GM18868 (cell line): ENCODE results near the gene SNED1.

Source experiments
- ATAC-seq: cut with Tn5 transposase; IDR thresholded peaks from one replicate; pipeline ENCODE4 v1.9.1; 2021; ENCODE audit warnings: mild to moderate bottlenecking, moderate library complexity; ENCODE audit not compliant: unreplicated experiment

The SNED1 gene

GRCh38 chr2:240991378-240992263, 6.8 kb upstream of the SNED1 start:
- no peak for ATAC-seq

GRCh38 chr2:240992572-240993291, 5.7 kb upstream of the SNED1 start:
- ATAC-seq: no peak

GRCh38 chr2:240993446-240994170, 4.8 kb upstream of the SNED1 start:
- ATAC-seq: no peak

- no peak for ATAC-seq
Measured at GRCh38 chr2:240994171-240994896, 4.1 kb upstream of the SNED1 start.

DNA sequence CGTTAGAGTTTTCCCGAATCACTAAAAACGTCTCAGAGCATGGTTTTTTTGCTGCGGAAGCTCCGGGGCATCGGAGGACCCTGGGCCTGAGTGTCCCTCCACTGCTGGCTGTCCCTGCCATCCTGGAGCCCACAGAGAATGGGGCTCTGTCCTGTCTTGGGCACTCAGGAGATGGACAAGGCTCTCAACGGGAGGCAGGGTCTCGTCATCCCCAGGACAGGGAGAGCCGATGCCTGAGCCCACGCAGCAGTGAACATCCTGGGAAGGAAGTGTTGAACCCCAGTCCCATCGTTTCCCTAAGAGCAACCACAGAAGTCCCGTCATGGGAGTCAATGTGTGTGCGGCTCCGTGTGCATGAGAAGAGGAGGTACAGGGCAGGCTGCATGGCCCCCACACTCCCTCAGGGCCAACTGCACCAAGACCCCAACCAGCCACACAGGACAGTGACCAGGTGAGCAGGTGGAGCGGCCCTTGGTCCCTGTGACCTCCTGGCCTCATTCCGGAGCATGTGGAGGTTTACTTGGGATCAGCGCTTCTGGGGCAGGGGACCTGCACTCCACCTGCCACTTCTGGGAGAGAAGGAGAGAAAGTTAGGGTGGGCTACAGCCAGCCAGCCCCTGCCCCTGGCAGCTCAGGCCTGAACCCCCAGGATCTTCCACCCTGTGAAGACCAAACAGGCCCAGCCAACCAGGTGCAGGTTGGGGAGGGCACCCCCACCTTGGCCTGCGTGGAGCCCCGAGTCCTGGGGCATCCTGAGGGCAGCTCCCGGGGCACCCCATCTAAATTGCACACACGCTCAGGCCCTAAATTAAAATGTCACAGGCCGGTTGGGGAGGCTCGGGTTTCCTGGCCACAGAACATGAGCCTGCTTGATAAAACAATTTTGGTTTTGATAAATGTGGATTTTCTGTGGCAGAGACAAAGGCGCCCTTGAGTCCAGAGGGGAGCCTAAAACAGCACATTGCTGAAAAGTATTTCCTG, 3.1 kb upstream of the SNED1 start:
- no peak for ATAC-seq

DNA sequence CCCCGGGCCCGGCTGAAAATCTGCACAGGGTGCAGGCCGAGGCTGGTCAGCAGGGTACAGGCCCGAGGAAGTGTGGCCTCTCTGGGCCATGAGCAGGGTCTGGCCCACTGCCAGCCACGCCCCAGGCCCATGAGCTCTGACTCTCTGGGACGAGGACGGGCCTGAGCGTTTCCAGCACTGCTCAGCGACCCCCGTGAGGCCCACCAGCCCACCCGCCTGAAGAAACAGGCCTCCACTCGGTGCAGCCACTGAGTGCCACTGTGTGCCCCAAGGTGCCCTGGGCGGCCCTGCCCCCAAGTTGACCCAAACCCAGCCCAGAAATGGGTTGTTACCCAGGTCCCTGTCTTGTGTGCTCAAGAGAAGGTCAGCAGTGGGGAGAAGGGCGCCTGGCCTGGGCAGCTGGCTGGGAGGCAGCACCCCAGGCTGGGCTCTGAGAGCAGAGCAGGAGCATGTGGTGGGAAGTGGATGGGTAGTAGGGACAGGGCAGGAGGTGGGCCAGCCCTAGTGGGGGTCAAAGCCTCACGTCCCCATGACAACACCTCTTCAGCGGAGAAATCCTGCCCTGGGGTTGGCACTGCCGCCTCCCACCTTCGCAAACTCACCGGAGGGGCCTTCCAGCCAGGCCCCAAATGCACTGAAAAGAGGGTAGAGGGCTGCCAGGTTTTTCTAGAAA, 2.1 kb upstream of the SNED1 start:
- no peak for ATAC-seq

DNA sequence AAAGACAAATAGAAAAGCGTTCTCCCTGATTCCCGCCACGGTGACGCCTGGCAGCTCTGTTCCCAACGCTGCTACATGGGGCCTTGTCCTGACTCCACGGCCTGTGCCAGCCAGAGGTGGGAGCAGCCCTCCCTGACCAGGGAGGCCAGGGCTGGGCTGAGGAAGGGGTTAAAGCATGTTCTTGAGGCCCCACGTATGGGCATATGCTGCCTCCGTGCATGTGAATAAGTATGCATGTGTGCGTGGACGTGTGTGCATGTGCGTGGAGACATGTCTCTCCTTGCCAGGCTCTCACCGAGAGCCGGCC, 1.6 kb upstream of the SNED1 start:
- no peak for ATAC-seq

- no peak for ATAC-seq
Measured at GRCh38 chr2:240997141-240997855, 1.1 kb upstream of the SNED1 start.

- ATAC-seq: no peak
Measured at GRCh38 chr2:240998706-240998994, 232 bp downstream of the SNED1 start.

DNA sequence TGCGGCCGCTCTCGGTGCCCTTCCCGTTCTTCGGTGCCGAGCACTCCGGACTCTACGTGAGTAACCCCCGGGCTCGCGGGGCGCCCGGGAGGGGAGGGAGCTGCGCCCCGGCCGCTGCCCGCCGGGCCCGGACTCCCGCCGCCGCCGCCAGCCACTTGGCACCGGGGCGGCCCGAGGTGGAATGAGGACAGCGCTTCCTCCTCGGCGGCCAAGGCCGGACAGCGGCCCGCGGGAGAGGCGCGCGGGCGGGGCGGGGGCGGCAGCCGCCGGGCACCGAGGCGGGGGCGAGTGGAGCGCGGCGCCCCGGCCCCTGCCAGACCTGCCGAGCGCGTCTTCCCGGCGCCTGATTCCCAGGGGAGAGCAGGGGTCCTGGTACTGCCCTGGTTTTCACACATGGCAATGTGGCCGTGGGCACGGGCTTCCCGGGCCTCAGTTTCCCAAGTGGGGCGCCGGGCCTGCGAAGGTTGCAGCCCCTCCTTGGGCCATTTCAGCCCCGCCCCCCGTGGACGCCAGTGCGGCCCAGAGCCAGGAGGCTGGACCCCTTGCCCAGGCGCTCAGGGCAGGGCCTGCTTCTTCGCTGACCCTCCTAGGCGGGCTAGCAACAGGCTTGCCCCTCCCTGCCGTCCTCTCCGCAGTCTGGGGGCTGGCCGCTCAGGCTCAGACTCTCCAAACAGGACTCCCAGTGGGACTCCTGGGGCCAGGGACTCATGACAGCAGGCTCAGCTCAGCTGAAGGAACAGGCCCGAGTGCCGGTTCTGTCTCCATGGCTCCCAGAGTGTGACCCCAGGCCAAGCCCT, 775 bp downstream of the SNED1 start:
- no peak for ATAC-seq

GRCh38 chr2:240999873-241000541, 1.6 kb downstream of the SNED1 start:
- no peak for ATAC-seq

- ATAC-seq: no peak
Measured at GRCh38 chr2:241000831-241001321, 2.5 kb downstream of the SNED1 start.

DNA sequence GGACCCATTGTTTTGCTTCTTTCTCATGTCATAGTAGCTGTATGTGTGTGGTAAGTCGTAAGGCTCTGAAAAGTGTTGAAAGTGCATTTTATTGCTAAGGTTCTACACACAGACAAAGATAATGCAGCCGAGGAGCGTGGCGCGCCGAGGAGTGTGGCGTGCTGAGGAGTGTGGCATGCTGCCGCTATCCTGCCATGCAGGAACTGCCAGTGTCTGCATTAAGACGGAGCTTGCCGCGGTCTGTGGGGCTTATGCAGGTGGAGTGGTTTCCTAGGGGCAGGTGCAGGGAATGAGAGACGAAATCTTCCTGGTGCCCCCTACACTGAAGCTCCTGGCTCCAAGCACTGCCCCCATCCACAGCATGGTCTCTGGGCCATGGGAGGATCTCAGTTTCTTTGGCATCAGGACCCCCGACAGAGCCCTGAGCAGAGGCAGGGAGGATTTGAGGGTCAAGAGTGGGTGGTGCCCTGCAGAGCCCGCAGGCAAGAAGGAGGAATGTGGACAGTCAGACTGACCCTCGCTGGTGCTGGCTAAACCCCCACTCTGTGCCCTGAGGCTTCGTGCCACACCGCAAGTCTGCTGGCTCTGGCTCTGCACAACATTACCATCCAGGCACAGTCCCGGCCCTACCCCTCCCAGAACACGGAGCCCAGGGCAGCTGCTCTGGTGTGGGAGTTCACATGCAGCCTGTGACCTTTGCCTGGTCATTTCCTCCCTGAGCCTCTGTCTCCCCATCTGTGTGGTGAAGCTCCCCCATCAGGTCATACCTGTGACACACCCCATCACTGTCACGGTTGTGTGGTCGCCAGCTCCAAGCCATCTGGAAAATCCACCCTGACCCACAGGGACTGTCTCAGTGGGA, 3.2 kb downstream of the SNED1 start:
- no peak for ATAC-seq

DNA sequence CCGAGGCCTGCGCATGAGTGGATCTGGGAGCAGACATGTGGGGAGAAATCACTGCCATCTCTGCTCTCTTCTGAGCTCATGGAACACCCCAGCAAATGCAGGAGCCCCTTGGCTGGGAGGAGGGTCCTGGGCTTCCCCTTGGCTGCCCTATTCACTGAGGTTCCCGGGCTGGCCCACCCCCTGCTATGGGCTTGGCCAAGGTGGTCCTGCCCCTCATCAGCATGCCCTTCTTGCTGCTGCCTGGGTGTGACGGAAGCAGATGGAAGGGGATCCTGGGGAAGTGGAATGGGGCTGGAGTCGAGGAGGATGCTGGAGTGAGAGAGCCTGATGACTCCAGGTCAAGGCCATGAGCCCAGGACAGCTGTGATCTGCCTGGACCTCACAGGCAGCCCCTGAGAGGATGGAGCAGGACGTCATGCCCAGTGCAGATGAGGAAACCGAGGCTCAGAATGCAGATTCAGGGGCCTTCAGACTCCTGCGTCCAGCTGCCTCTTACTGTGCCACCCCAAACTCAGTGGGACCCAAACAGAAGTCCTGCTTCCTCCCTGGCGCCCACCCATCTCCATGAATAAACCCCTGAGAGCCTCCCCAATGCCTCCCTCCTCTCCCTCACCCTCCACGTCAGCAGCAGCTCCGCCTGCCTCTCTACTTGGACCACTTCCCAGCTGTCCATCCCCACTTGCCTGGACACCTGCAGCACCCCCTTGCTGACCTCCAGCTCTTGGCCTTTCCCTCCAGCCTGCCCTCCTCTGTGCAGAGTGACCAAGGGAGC, 4.0 kb downstream of the SNED1 start:
- ATAC-seq: no peak

GRCh38 chr2:241003047-241003360, 4.6 kb downstream of the SNED1 start:
- ATAC-seq: no peak

- ATAC-seq: no peak
Measured at GRCh38 chr2:241003369-241003768, 5.0 kb downstream of the SNED1 start.
